Measurements from ENCODE around the gene FASTKD3.

Gene FASTKD3

DNA sequence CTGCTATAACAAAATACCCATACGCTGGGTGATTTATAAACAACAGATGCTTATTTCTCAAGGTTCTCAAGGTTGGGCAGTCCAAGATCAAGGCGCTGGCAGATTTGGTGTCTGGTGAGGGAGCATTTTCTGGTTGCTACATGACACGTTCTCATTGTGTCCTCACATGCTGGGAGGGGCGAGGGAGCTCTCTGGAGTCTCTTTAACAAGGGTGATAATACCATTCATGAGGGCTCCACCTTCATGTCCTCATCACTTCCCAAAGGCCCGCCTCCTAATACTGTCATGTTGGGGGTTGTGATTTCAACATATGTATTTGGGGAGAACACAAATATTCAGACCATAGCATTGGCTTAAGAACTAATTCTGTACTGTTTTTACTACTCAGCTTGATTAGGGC lies 22.5 kb downstream of the FASTKD3 start:
- no peak for DNase-seq

DNA sequence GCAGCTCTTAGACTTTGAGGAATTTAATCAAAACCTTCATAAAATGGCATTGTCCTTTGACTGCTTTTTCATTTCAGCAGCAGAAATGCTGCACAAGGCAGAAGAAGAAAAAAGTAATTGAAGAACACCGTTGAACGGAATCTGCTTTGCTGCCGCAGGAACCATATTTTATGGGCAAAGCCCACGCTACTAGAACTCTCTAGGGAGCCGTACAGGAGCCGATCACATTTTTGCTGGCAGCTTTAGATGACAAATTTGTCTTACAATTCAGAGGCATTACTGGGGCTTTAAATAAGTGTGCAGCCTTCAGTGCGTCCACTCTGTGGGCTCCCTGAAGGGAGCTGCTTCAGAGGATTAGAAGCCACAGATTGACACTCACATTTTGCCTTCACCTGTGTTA lies 23.3 kb downstream of the FASTKD3 start:
- DNase-seq, result no peak

DNA sequence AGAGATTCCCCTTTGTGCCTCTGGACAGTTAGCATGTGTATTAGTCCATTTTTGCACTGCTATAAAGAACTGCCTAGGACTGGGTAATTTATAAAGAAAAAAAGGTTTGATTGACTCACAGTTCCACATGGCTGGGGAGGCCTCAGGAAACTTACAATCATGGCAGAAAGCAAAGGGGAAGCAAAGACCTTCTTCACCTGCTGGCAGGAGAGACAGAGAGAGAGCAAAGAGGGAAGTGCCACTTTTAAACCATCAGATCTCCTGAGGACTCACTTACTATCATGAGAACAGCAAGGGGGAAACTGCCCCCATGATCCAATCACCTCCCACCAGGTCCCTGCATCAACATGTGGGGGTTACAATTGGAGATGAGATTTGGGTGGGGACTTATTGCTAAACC lies 23.9 kb downstream of the FASTKD3 start:
- DNase-seq, result no peak

DNA sequence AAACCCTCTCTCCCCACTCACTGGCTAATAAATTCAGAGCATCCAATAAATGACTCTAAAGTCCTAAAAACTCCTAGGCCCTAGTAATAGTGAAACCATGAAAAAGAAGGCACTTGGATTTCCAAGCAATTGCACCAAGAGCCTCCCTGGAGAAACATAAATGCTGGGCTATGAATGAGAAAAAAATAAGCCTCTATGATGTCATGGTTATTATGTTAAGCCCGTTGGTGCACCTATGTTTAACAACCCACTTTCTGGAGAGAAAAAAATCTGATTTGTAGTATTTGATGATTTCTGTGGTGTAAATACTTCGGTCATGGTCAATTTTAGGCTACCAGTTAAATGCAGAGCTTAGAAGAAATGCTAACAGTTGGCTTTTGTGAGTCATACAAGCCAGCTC lies 26.3 kb downstream of the FASTKD3 start:
- no peak for DNase-seq

DNA sequence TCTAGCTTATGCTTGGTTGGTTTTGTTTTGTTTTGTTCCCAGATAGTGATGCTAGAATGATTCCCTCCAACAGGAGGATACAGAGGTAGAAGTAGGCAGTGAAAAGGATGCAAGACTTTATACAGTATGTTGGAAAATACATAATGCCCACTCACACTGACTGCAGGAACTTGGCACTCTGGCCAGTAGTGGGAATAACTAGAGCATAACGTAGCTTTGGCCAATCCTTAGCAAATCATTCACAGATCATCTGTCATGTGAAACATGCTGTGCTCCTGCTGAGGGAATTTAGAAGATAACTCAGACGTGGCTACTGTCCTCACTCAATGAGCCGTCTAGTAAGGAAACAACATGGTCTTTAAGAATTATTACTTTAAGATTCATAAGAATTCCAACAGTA lies 31.4 kb downstream of the FASTKD3 start:
- no peak for DNase-seq

DNA sequence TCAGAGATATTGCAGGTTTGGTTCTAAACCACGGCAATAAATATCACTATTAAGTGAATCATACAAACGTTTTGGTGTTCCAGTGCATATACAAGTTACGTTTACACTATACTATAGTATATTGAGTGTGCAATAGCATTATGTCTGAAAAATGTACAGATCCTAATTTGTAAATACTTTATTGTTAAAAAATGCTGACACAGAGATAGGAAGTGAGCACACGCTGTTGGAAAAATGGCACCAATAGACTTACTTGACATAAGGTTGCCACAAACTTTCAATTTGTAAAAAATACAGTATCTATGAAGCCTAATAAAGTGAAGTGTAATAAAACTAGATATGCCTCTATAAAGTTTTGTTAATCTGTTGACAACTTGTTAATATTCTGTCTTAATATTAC lies 33.8 kb downstream of the FASTKD3 start:
- no peak for DNase-seq

DNA sequence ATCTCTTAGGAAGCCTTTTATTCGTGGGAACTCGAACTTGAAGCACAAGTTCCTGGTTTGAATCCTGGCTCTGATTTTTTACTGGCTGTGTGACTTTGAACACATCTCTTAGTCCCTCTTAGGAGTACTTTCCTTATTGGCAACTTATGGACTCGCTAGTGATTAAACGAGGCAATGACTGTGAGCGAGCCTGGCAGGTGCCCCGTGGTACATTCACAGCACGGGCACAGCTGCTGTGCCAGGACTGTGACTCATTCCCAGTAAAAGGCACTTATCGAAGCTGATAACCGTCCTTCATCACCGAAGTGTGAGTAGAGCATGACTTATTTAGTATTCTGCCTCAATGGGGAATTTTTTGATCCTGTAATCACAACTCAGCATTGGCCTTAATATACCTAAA lies 40.6 kb downstream of the FASTKD3 start:
- DNase-seq, result no peak

DNA sequence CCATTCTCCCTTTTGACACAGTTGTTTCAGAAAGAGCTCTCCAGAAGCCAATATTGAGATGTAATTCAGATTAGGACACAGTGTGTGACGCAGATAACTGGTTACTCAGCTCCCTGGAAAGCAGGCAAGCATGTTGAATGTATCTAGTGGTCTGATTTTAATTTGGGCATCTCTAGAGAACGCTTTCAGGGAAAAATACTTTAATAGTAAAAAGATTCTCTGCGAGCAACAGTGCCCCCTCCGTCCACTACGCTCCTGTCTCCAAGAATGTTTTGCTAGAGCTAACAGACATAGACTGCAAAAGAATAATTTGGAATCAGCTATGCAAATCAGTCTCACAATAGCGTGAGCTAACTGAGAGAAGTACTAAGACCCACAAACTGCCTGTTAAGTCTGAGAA lies 41.2 kb downstream of the FASTKD3 start:
- no peak for DNase-seq

DNA sequence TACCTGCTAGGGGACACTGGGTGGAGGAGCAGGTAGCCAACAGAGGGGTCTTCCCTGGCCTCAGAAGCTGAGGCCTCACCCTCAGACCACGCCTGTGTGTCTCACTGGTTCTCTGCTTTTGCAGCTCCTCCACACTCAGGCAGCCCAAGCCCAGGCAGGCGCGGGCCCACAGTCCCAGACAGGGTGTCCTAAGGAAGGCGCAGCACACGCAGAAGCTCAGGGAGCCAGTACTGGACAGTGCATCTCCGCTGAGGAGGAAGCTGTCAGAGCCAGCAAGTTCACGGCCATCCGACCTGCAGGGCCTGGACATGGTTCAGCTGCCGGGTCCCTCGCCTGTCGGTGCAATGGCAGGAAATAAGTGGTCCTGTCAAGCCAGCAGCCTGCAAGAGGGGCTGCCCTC lies 43.2 kb downstream of the FASTKD3 start:
- no peak for DNase-seq

DNA sequence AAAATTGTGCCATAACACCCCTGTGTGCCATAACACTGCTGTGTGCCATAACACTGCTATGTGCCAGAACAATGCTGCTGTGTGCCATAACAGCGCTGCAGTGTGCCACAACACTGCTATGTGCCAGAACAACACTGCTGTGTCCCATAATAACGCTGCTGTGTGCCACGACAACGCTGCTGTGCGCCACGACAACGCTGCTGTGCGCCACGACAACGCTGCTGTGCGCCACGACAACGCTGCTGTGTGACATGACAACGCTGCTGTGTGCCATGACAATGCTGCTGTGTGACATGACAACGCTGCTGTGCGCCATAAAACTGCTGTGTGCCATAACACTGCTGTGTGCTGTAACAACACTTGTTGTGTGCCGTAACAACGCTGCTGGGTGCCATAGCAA lies 43.8 kb downstream of the FASTKD3 start:
- no peak for DNase-seq

DNA sequence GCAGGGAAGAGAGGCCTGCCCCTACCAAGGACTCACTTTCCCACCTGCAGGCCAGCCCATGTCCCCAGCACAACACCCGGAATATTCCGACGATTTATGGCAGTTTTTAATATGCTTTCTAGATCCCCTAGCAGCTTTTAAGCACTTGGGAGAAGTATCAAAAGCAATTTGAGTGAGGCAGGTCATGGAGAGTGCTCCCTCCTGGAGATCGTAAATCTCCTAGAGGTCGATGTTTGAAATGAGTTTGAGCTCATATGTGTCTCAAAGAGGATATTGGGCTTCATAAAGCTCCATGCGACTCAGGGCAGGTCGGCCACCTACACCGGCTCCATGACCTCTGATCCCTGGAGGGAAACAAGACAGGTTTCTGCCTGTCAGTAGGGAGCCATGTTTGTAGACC lies 45.2 kb downstream of the FASTKD3 start:
- DNase-seq, result no peak

DNA sequence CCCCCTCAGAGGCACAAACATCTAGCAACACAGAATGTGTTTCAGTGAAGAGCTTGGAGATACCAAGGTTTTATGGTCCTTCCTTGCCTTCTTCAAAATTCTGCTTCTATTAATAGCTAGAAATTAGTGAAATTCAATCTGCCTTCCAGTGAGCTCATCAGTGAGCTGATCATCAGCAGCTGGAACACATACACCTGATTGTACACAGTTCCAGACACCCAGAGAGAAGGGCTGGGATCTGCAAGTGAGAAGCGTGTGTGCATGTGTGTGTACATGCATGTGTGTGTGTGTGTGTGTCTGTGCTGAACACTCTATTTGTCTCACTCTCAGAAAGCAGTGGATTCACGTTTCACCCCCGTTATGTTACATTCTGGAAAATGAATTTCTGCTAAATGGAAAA lies 46.4 kb downstream of the FASTKD3 start:
- DNase-seq, result no peak

DNA sequence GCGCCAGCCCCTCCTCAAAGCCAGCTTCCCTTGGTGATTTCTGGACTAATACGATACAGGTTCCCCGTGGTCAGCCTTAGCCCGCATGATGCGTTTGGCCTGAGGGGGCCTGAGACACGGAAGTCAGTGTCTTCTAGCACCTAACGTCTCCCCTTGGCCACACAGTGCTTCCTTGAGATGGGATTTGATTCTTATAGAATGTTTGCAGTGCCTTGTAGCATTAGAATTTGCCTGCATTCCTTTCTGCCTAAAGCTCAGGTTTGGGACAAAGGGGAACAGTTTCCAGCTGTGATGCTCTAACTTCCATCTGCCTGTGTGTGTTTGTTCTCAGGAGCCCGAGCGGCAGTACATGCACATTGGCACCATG lies 52.3 kb downstream of the FASTKD3 start:
- no peak for DNase-seq

DNA sequence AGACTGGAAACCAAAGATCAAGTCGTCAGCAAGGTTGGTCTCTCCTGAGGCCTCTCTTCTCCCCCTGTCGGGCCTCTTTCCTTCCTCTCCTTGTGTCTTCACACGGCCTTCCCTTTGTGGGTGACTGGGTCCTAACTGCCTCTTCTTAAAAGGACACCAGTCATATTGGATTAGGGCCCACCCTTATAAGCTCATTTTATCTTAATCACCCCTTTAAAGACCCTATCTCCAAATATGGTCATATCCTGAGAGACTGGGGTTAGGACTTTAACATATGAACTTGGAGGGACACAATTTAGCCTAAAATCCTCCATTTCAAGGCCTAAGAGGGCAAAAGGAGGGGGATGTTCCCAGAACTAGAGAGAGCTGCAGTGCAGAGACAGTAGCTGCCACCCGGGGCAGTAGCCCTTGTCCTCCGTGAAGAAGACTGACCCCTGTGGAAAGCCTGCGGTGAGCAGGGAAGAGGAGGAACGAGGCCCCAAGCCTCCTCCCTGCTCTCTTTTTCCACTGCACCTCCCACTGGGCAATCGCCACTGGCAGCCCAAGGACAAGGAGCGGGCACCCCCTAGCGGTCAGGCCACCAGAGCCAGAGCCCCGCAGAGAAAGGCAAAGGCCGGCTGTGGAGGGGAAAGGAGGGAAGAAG lies 52.8 kb downstream of the FASTKD3 start:
- DNase-seq, result peak; percentile 39

DNA sequence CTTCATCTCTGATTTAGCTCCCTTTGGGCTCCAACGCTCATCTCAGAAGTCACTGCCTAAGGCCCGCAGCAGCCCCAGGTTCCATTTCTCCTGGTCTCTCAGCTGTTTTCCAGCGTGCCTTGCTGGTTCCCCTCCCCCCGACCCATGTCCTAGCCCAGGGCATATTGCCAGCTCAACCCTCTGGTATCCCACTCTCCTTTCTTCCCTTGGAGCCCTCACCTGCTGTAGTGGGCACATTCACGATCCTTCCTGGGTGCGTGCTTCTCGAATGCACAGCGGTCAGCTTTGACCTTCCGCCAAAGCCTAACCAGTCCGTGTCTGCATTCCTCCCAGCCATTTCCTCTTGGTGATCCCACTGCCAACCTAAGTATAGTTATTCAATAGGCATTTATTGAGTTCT lies 54.0 kb downstream of the FASTKD3 start:
- no peak for DNase-seq

DNA sequence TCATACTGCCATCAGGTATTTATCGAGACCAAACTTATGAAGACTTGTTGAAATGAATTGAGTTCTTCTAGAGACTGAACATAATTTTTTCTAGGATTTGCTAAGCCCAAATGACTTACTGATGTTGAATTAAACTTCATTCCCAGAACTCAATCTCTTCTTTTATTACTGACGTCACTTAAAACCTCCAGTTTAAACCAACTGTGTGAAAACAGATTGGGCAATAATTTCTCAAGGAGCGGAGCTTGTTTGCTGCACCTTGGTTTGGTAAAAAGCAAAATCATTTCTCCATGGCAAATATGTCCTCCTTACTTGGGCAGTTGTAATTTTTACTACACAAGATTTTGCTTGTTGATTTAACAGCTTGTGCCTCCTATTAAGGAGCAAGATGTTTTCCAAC lies 55.3 kb downstream of the FASTKD3 start:
- DNase-seq, result no peak

DNA sequence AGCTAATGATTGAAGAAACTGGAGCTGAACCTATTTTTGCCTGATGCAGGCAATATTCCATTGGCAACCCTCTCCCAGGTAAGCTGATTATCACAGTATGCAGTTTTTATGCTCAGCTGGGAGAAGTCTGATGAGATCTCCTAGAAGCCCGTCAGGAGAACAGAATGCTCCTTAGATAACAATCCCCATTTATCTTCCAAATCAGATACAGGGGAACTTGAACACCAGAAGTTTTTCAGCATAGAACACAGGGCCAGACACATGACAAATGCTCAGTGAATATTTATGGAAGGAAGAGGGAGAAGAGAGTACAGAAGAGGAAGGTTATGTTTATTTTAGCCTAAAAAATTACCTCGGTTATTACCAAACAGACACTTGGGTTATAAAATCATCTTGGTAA lies 55.8 kb downstream of the FASTKD3 start:
- DNase-seq, result no peak

DNA sequence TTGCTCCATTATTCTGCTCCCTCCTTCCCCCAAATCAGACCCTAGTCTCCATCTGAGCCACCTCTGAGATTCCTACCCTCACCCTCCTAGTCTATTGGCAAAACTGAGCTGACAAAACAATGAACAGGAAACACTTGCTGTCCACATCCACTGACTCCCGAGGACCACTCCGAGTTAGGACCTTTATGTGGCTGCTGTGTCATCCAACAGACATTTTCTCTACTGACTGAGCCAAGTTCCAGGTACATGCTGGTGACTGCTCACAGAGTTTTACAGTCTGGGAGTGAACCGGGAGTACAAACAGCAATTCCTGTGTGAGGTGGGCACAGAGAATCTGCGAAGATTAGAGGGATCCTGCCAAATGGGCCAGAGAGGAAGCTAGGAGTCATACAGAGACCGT lies 57.1 kb downstream of the FASTKD3 start:
- DNase-seq, result no peak
